GM13976 (cell line): ENCODE data around the gene IGSF3.
A peak's percentile ranks its signal among the peaks of the same experiment; 100 is the strongest.

ENCODE experiments used
- DNase-seq: peaks from one replicate; pipeline ENCODE4 v3.0.0; 2012; ENCODE audit warnings: low spot score
- in situ Hi-C: fragments of 300-500 bp; cut with MboI; formaldehyde crosslinking; loops from one replicate; pipeline ENCODE4 v1.12.0; 2022; ENCODE audit warnings: low sequenced_read_pairs, mixed read lengths, inconsistent platforms; ENCODE audit not compliant: unreplicated experiment
- TF ChIP-seq, protein P1 (sequence below): IDR thresholded peaks from 2 replicates; pipeline ENCODE4 v1.5.1; 2012; ENCODE audit warnings: borderline replicate concordance, mild to moderate bottlenecking; ENCODE audit not compliant: insufficient read depth; ENCODE audit errors: extremely low read depth, missing control alignments, control extremely low read depth

IGSF3 gene

GRCh38 chr1:116540088-116540487 is 127.4 kb downstream of the IGSF3 start:
- DNase-seq = peak; percentile 57
- TF ChIP-seq, protein P1, sequence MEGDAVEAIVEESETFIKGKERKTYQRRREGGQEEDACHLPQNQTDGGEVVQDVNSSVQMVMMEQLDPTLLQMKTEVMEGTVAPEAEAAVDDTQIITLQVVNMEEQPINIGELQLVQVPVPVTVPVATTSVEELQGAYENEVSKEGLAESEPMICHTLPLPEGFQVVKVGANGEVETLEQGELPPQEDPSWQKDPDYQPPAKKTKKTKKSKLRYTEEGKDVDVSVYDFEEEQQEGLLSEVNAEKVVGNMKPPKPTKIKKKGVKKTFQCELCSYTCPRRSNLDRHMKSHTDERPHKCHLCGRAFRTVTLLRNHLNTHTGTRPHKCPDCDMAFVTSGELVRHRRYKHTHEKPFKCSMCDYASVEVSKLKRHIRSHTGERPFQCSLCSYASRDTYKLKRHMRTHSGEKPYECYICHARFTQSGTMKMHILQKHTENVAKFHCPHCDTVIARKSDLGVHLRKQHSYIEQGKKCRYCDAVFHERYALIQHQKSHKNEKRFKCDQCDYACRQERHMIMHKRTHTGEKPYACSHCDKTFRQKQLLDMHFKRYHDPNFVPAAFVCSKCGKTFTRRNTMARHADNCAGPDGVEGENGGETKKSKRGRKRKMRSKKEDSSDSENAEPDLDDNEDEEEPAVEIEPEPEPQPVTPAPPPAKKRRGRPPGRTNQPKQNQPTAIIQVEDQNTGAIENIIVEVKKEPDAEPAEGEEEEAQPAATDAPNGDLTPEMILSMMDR = no peak
- in situ Hi-C loops = no loop called here

DNA sequence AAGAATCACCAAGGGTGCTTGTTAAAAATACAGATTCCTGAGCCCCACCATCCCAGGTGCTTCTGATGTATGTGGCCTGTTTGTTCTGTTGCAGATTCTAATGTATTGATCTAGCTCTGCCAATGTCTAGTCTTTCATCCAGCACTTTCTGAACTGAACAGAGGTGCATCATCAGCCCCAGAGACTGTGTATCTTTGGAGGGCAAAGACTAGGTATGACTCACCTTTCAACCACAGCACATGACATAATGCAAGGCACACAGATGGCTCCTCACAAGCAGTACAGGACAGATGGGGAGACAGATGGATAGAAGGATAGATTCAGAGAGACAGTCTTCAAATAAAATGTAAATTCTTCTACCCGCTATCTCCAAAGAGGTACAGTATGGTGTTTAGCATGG is 129.0 kb downstream of the IGSF3 start:
- TF ChIP-seq, protein P1 = no peak
- in situ Hi-C loops = no loop called here
- no peak for DNase-seq

- in situ Hi-C loops = no loop called here
- TF ChIP-seq, protein P1 = no peak
- no peak for DNase-seq
Observed at GRCh38 chr1:116537898-116538297, 129.6 kb downstream of the IGSF3 start.

- no peak for DNase-seq
- TF ChIP-seq, protein P1 = no peak
- in situ Hi-C loops = no loop called here
Observed at GRCh38 chr1:116537040-116537831, 130.3 kb downstream of the IGSF3 start.

DNA sequence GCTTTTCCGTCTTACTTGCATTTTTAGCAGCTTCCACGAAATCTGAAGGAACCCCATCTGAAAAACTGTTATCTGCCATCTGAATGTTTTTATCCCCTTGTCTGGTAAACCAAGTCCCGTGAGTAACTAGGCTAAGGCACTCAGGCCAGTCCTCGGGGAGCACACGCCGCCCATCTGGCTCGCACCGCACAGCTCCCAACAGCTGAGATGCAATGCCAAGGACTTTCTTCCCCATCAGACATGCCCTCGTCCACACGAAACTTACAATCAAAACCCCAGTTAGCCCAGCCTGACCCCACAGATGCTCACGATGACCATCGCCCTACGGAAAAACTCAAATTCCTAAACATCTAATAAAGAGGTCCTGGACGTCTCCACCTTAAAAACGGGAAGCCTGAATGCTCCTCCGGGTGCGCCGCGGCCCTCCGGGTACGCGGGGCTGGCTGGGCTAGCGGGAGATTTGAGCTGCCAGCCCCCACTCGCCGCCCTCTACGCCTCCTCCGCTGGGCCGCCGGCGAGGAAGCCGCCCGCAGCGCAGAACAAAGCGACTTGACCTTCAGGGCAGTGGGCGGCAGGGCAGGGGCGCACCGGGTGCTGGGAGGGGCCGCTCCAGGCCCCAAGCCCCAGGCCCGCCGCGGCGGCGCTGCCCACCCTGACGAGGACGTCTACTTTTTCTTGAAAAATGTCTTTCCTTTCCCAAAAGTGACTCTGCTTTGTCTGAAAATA is 133.4 kb downstream of the IGSF3 start:
- no peak for DNase-seq
- in situ Hi-C loops = no loop called here
- TF ChIP-seq, protein P1 = no peak

DNA sequence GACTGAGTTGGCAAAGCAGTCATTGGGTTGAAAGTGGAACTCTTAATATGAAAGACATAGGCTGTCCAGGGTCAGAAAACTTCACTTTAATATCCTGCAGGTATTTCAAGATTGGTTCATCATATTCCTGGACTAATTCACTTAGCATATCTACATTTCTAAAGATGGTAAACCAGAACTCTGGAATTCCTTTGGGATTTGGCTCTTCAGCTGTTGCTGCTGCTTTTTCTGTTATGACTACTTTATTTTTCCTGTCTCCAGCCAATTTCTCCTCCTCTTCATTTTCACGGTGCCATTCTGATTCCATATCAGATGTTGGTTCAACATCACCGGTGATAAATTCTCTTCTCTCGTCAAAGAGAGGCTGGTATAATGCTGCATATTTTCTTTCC is 134.1 kb downstream of the IGSF3 start:
- DNase-seq = no peak
- in situ Hi-C loops = no loop called here
- TF ChIP-seq, protein P1 = no peak
